Mammary epithelial cell (primary cell): Measurements from ENCODE around the gene OR2AP1.

Experiments
- EZH2 ChIP-seq: IDR thresholded peaks from 2 replicates; pipeline ENCODE4 v1.6.1; 2012; ENCODE audit warnings: low read length, inconsistent platforms, borderline replicate concordance
- TF ChIP-seq, protein P1 (sequence below), 2 donors: IDR thresholded peaks in 1 of 2; conservative IDR thresholded peaks in 1 of 2; 2 replicates each; pipeline ENCODE4 v1.5.1; 2011 to 2012; ENCODE audit warnings: inconsistent platforms in 2 of 2, low read length in 2 of 2, mild to moderate bottlenecking in 2 of 2, control low read depth in 1 of 2, low read depth in 1 of 2; ENCODE audit not compliant: insufficient read depth in 1 of 2; ENCODE audit errors: extremely low read depth in 1 of 2

DNA sequence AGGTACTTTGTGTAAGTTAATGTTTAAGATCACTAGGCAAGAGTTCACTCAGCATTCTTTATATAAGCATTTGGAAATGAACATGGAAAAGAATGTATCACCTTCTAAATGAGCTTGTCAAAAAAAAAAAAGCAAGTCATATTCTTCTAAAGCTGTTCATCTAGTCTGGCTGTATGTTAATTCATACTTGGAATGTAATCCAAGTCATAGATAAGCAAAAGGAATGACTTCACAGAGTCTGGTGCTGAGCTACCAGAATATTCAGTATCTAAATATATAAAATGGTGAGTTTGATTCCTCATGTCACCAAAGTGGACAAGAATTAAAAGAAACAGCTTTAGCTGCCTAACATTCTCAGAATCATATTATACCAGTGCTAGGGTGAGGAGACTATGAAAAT, 18.0 kb upstream of the OR2AP1 start:
- TF ChIP-seq, protein P1, sequence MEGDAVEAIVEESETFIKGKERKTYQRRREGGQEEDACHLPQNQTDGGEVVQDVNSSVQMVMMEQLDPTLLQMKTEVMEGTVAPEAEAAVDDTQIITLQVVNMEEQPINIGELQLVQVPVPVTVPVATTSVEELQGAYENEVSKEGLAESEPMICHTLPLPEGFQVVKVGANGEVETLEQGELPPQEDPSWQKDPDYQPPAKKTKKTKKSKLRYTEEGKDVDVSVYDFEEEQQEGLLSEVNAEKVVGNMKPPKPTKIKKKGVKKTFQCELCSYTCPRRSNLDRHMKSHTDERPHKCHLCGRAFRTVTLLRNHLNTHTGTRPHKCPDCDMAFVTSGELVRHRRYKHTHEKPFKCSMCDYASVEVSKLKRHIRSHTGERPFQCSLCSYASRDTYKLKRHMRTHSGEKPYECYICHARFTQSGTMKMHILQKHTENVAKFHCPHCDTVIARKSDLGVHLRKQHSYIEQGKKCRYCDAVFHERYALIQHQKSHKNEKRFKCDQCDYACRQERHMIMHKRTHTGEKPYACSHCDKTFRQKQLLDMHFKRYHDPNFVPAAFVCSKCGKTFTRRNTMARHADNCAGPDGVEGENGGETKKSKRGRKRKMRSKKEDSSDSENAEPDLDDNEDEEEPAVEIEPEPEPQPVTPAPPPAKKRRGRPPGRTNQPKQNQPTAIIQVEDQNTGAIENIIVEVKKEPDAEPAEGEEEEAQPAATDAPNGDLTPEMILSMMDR (conservative IDR thresholded peaks at IDR 0.05 in 1 of 2, IDR thresholded peaks at IDR 0.05 in 1 of 2; ENCODE audit: extremely low read depth in 1 of 2, insufficient read depth in 1 of 2, low read depth in 1 of 2, low read length in 2 of 2) = no peak
- no peak for TF ChIP-seq EZH2
